Activated naive CD4-positive, alpha-beta T cell treated with anti-CD3 and anti-CD28 coated beads, Interleukin-2, amount 10 ng/mL, durations not matched to agents 7 days and 5 days (primary cell): ENCODE data around the gene ADAM33.

Experiments
- CTCF ChIA-PET: fragments of 350-600 bp; sonication (Branson Sonifier 250); formaldehyde crosslinking; loops from one replicate; lab custom pipeline; 2021; ENCODE audit warnings: antibody characterized with exemption; lab: Charles Lee
- DNase-seq: peaks from one replicate; pipeline ENCODE4 v3.0.0-alpha.2; 2020
- H3K27ac Mint-ChIP-seq: one replicate; pipeline ENCODE4 v1.8.0; 2021; ENCODE audit warnings: mild to moderate bottlenecking, moderate library complexity, mixed read lengths
- H3K27me3 Mint-ChIP-seq: one replicate; pipeline ENCODE4 v1.8.0; 2021; ENCODE audit warnings: mild to moderate bottlenecking, mixed read lengths
- H3K36me3 Mint-ChIP-seq: one replicate; pipeline ENCODE4 v1.8.0; 2021; ENCODE audit warnings: mixed read lengths
- H3K4me1 Mint-ChIP-seq: one replicate; pipeline ENCODE4 v1.8.0; 2021; ENCODE audit warnings: mixed read lengths
- H3K4me3 Mint-ChIP-seq: one replicate; pipeline ENCODE4 v1.8.0; 2021; ENCODE audit warnings: mild to moderate bottlenecking, moderate library complexity, mixed read lengths
- H3K9me3 Mint-ChIP-seq: one replicate; pipeline ENCODE4 v1.8.0; 2021; ENCODE audit warnings: mixed read lengths

ADAM33 gene

GRCh38 chr20:3681931-3682781 lies at the start of gene ADAM33:
Gene ADAM33 (minus strand): TSS chr20:3682010. CDS start chr20:3682004, 6 bp downstream.
- DNase-seq, result no peak
- H3K27ac Mint-ChIP-seq, result no peak within 1 kb of the TSS
- H3K9me3 Mint-ChIP-seq, result no peaks in the 10 kb centered on the region
- no peaks in the 10 kb centered on the region for H3K4me1 Mint-ChIP-seq
- peaks cover 96% of the 10 kb centered on the region for H3K27me3 Mint-ChIP-seq
- H3K4me3 Mint-ChIP-seq, result no peak within 1 kb of the TSS
- H3K36me3 Mint-ChIP-seq, result no peaks in the 10 kb centered on the region
- CTCF ChIA-PET, result no interaction called here

- no peaks in the 10 kb centered on the region for H3K9me3 Mint-ChIP-seq
- H3K4me3 Mint-ChIP-seq, result no peak overlapping the region
- peaks cover 91% of the 10 kb centered on the region for H3K27me3 Mint-ChIP-seq
- H3K27ac Mint-ChIP-seq, result no peak overlapping the region
- no peak for DNase-seq
- H3K4me1 Mint-ChIP-seq, result peaks cover 5% of the 10 kb centered on the region
- CTCF ChIA-PET, result interaction anchor here (1.9 kb wide), 1 partner anchor 20 kb away, joined by 4 read pairs; no protein-coding TSS in a partner anchor
- no peaks in the 10 kb centered on the region for H3K36me3 Mint-ChIP-seq
Measured at GRCh38 chr20:3730803-3731672, 49.2 kb upstream of the ADAM33 start.

GRCh38 chr20:3729811-3730540 lies 48.2 kb upstream of the ADAM33 start:
- H3K4me3 Mint-ChIP-seq, result no peak overlapping the region
- peaks cover 88% of the 10 kb centered on the region for H3K27me3 Mint-ChIP-seq
- no peak for DNase-seq
- CTCF ChIA-PET, result interaction anchor here (1.2 to 2.1 kb wide), 2 partner anchors 10 to 14 kb away, joined by 5 read pairs; no protein-coding TSS in a partner anchor
- H3K36me3 Mint-ChIP-seq, result no peaks in the 10 kb centered on the region
- H3K4me1 Mint-ChIP-seq, result peaks cover 5% of the 10 kb centered on the region
- no peak overlapping the region for H3K27ac Mint-ChIP-seq
- no peaks in the 10 kb centered on the region for H3K9me3 Mint-ChIP-seq

GRCh38 chr20:3729378-3729777 lies 47.6 kb upstream of the ADAM33 start:
- Mint-ChIP-seq H3K27me3 (peaks cover 84% of the 10 kb centered on the region), H3K9me3 (no peaks in the 10 kb centered on the region), H3K36me3 (no peaks in the 10 kb centered on the region), H3K4me3 (no peak overlapping the region), H3K4me1 (peaks cover 5% of the 10 kb centered on the region), H3K27ac (no peak overlapping the region)
- no peak for DNase-seq
- CTCF ChIA-PET, result interaction anchor here (1.2 to 2.1 kb wide), 2 partner anchors 9 to 13 kb away, joined by 5 read pairs; no protein-coding TSS in a partner anchor

GRCh38 chr20:3728876-3729275 lies 47.1 kb upstream of the ADAM33 start:
- Mint-ChIP-seq H3K36me3 (no peaks in the 10 kb centered on the region), H3K9me3 (no peaks in the 10 kb centered on the region), H3K4me1 (peaks cover 5% of the 10 kb centered on the region), H3K27ac (no peak overlapping the region), H3K27me3 (peaks cover 83% of the 10 kb centered on the region), H3K4me3 (no peak overlapping the region)
- CTCF ChIA-PET, result interaction anchor here (0.6 to 2.1 kb wide), 2 partner anchors 13 to 800 kb away, joined by 3 to 5 read pairs; no protein-coding TSS in a partner anchor
- no peak for DNase-seq

GRCh38 chr20:3728354-3728753 lies 46.5 kb upstream of the ADAM33 start:
- Mint-ChIP-seq H3K36me3 (no peaks in the 10 kb centered on the region), H3K27me3 (peaks cover 80% of the 10 kb centered on the region), H3K4me3 (no peak overlapping the region), H3K9me3 (no peaks in the 10 kb centered on the region), H3K27ac (no peak overlapping the region), H3K4me1 (peaks cover 5% of the 10 kb centered on the region)
- no peak for DNase-seq
- CTCF ChIA-PET, result interaction anchor here (0.6 to 2.1 kb wide), 2 partner anchors 12 to 800 kb away, joined by 3 to 5 read pairs; no protein-coding TSS in a partner anchor

GRCh38 chr20:3727401-3728021 lies 45.7 kb upstream of the ADAM33 start:
- H3K27me3 Mint-ChIP-seq, result peaks cover 79% of the 10 kb centered on the region
- no peak overlapping the region for H3K4me3 Mint-ChIP-seq
- DNase-seq, result no peak
- H3K36me3 Mint-ChIP-seq, result no peaks in the 10 kb centered on the region
- H3K9me3 Mint-ChIP-seq, result no peaks in the 10 kb centered on the region
- CTCF ChIA-PET, result interaction anchor here (0.9 to 2.1 kb wide), 2 partner anchors 11 to 17 kb away, joined by 3 to 5 read pairs; no protein-coding TSS in a partner anchor
- peaks cover 5% of the 10 kb centered on the region for H3K4me1 Mint-ChIP-seq
- no peak overlapping the region for H3K27ac Mint-ChIP-seq

GRCh38 chr20:3724356-3724755 lies 42.5 kb upstream of the ADAM33 start:
- H3K27me3 Mint-ChIP-seq, result peaks cover 69% of the 10 kb centered on the region
- no peaks in the 10 kb centered on the region for H3K9me3 Mint-ChIP-seq
- no peak for DNase-seq
- H3K4me1 Mint-ChIP-seq, result peaks cover 13% of the 10 kb centered on the region
- CTCF ChIA-PET, result interaction anchor here (1.1 kb wide), 1 partner anchor 13 kb away, joined by 3 read pairs; no protein-coding TSS in a partner anchor
- no peak overlapping the region for H3K4me3 Mint-ChIP-seq
- no peak overlapping the region for H3K27ac Mint-ChIP-seq
- H3K36me3 Mint-ChIP-seq, result no peaks in the 10 kb centered on the region

GRCh38 chr20:3723284-3723683 lies 41.5 kb upstream of the ADAM33 start:
- peaks cover 13% of the 10 kb centered on the region for H3K4me1 Mint-ChIP-seq
- CTCF ChIA-PET, result interaction anchor here (1.8 kb wide), 1 partner anchor 13 kb away, joined by 7 read pairs; no protein-coding TSS in a partner anchor

GRCh38 chr20:3721912-3722311 lies 40.1 kb upstream of the ADAM33 start:
- CTCF ChIA-PET, result interaction anchor here (0.7 to 1.8 kb wide), 4 partner anchors 11 to 363 kb away, joined by 3 to 7 read pairs (median 4); no protein-coding TSS in a partner anchor
- H3K27me3 Mint-ChIP-seq, result peaks cover 45% of the 10 kb centered on the region
- H3K27ac Mint-ChIP-seq, result no peak overlapping the region
- no peak overlapping the region for H3K4me3 Mint-ChIP-seq
- DNase-seq, result no peak
- peaks cover 13% of the 10 kb centered on the region for H3K4me1 Mint-ChIP-seq
- H3K9me3 Mint-ChIP-seq, result no peaks in the 10 kb centered on the region
- H3K36me3 Mint-ChIP-seq, result no peaks in the 10 kb centered on the region

More at GRCh38 chr20:3723284-3723683, 41.5 kb upstream of the ADAM33 start:
- no peaks in the 10 kb centered on the region for H3K36me3 Mint-ChIP-seq
- no peak overlapping the region for H3K4me3 Mint-ChIP-seq
- H3K27me3 Mint-ChIP-seq, result peaks cover 59% of the 10 kb centered on the region
- H3K9me3 Mint-ChIP-seq, result no peaks in the 10 kb centered on the region
- no peak overlapping the region for H3K27ac Mint-ChIP-seq
- DNase-seq, result no peak

- no peaks in the 10 kb centered on the region for H3K36me3 Mint-ChIP-seq
- no peak overlapping the region for H3K27ac Mint-ChIP-seq
- peaks cover 13% of the 10 kb centered on the region for H3K4me1 Mint-ChIP-seq
- CTCF ChIA-PET, result interaction anchor here (0.7 to 1.8 kb wide), 2 partner anchors 9 to 10 kb away, joined by 5 to 10 read pairs; no protein-coding TSS in a partner anchor
- H3K27me3 Mint-ChIP-seq, result peaks cover 47% of the 10 kb centered on the region
- H3K4me3 Mint-ChIP-seq, result no peak overlapping the region
- DNase-seq, result no peak
- no peaks in the 10 kb centered on the region for H3K9me3 Mint-ChIP-seq
Measured at GRCh38 chr20:3720626-3721025, 38.8 kb upstream of the ADAM33 start.

GRCh38 chr20:3720068-3720467 lies 38.3 kb upstream of the ADAM33 start:
- Mint-ChIP-seq H3K27me3 (peaks cover 43% of the 10 kb centered on the region), H3K36me3 (no peaks in the 10 kb centered on the region), H3K9me3 (no peaks in the 10 kb centered on the region), H3K4me3 (no peak overlapping the region), H3K4me1 (peaks cover 13% of the 10 kb centered on the region), H3K27ac (no peak overlapping the region)
- no peak for DNase-seq
- CTCF ChIA-PET, result interaction anchor here (0.7 to 1.8 kb wide), 2 partner anchors 9 to 10 kb away, joined by 5 to 10 read pairs; no protein-coding TSS in a partner anchor

- Mint-ChIP-seq H3K4me3 (no peak overlapping the region), H3K36me3 (no peaks in the 10 kb centered on the region), H3K27me3 (peaks cover 38% of the 10 kb centered on the region), H3K27ac (no peak overlapping the region), H3K9me3 (no peaks in the 10 kb centered on the region), H3K4me1 (peaks cover 13% of the 10 kb centered on the region)
- DNase-seq, result no peak
- CTCF ChIA-PET, result interaction anchor here (1.8 kb wide), 1 partner anchor 8 kb away, joined by 10 read pairs; no protein-coding TSS in a partner anchor
Measured at GRCh38 chr20:3719046-3719445, 37.2 kb upstream of the ADAM33 start.
